RCC 7860 (cell line): Measurements from ENCODE around the gene DCAF15.

Experiments used
- DNase-seq: peaks from one replicate; pipeline ENCODE4 v3.0.0-alpha.2; 2015; ENCODE audit warnings: low spot score
- FAIRE-seq: peaks from 2 replicates; lab custom pipeline; 2012; peaks lifted over from hg19 to GRCh38; lab: Jason Lieb, UNC

Gene DCAF15

DNA sequence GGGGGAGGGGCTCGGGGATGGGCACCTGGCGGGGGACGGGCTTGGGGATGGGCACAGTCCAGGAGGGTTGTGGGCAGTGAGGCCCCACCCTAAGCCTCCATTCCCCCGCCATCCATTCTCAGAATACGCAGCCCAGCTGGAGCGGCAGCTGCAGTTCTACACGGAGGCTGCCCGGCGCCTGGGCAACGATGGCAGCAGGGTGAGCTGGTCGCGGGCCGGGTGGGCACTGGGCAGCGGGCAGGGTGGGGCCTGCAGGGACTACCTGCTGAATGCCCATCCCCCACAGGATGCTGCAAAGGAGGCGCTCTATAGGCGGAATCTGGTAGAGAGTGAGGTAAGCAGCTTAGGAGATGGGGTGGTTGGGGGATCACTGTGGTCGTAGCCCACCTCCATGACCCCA lies 22.4 kb upstream of the DCAF15 start:
- no peak for FAIRE-seq
- DNase-seq, result no peak

DNA sequence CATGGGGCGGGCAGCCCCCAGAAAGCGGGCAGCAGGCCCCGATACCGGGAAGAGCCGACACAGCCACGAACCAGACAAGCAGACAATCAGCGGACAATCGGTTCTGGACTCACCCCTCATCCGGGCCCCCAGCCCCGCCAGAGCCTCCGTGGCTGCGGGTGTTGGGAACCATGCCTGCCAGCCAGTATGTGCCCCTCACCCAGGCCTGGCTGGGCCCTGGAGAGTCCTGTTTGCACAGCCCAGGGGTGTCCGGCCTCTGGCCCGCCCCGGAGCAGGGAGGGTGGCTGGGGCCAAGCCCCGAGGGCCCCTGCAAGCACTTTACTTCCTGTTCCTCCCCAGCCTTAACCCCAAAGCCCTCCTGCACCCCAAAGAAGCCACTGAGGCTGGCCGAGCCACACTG lies 21.9 kb upstream of the DCAF15 start:
- FAIRE-seq, result no peak
- no peak for DNase-seq

DNA sequence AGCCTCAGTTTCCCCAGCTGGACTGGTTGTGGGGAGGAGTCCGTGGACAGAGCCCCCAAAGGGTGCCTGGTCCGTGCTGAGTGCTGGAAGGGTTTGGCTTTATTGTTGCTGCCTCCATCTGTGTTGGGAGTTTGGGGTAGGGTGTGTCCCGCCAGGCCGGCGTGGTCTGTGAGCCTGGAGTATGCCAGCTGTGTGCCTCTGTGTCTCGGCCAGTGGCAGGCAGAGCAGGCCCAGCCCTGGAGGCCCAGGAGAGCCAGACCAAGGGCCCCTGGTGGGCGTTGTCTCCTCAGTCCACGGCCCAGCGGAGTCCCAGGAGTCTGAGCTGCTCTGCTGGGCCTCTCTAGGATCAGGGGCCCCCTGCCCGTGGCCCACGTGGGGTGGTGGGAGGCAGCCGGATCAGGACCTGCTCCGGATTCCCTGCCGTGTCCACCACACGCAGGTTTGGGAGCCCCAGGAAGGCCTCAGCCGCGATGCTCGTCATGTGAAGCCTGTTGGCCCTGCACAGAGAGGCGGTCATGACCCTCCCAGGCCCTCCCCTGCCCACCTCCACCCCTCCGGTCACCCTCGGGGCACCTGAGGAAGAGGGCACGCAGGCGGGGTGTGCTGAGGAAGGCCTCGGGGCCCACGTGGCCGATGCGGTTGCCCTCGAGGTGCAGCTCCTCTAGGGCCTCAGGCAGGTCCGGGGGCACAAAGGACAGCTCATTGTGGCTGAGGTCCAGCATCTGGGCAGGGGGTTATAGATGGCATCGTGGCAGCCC lies 20.7 kb upstream of the DCAF15 start:
- DNase-seq (no peak), FAIRE-seq (no peak)

DNA sequence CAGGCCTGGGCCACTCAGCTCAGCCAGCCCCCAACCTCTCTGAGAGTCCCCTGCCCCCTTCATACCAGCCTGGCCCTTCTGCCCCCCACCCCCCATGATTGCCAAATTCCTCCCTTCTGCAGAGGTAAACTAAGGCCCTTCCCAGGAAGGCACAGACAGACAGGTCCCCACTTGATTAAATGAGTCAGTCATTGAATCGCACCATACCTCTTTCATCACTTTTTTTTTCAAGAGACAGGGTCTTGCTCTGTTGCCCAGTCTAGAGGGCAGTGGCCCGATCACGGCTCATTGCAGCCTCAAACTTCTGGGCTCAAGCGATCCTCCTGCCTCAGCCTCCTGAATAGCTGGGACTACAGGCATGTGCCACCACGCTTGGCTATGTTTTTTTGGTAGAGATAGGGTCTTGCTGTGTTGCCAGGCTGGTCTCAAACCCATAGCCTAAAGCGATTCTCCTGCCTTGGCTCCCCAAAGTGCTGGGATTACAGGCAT lies 20.1 kb upstream of the DCAF15 start:
- FAIRE-seq (no peak), DNase-seq (no peak)

DNA sequence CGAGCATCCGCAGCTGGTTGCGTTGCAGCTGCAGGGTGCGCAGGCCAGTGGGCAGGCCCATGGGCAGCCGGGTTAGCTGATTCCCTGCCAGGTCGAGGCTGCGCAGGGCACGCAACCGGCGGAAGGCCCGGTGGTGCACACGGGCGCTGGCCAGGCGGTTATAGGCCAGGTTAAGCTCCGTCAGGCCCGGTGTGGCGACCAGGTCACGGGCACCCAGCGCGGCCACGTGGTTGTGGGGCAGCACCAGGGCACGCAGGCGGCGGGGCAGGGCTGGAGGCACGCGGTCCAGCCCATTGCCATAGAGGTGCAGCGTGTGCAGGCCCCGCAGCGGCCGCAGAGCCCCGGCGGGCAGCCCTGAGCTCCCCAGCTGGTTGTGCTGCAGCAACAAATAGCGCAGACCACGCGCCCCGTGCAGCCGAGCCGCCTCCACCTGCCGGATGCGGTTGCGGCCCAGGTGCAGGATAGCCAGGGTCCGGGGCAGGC lies 19.4 kb upstream of the DCAF15 start:
- DNase-seq, result no peak
- FAIRE-seq, result no peak

- FAIRE-seq, result no peak
- no peak for DNase-seq
Measured at GRCh38 chr19:13934785-13935109, 17.6 kb upstream of the DCAF15 start.

DNA sequence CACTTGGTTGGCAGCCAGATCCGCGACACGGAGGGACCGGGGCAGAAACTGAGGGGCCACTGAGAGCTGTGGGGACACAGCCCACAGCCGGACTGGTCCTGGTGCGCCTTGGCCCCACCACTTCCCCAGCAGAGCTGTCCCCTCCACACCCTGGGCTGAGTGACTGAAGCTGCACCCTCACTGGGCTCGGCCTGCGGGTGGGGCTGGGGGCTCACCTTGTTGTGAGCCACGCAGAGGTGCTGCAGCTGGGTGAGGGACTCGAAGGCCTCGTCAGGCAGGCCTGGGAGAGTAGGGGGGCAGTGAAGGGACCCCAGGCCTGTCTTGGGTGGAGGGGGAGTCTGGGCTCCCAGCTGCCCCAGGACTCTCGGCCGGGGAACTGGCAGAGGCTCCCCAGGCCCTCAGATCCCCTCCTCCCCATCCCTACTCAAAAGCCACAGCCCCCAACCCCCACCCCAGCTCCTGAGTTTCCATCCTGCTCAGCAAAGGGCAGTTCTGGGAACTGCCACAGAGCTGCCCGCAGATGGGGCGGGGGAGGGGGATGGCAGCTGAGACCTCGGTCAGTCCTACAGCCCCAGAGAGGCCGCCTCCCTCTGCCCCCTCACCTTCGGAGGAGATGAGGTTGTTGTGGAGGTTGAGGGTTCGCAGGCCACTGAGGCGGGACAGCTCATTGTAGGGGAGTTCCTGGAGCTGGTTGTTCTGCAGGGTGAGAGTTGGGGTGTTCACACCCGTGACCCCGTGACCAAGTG lies 16.4 kb upstream of the DCAF15 start:
- no peak for FAIRE-seq
- DNase-seq, result no peak

- DNase-seq, result no peak
- FAIRE-seq, result no peak
Measured at GRCh38 chr19:13937479-13938300, 14.6 kb upstream of the DCAF15 start.

GRCh38 chr19:13938301-13939064 lies 13.8 kb upstream of the DCAF15 start, which contains the start of gene PODNL1:
TSS of gene PODNL1 (minus strand) at chr19:13938417. CDS start at chr19:13938181, 236 bp downstream.
- FAIRE-seq, result no peak
- DNase-seq, result no peak

GRCh38 chr19:13942023-13942684 lies 10.2 kb upstream of the DCAF15 start:
- DNase-seq (no peak), FAIRE-seq (no peak)

DNA sequence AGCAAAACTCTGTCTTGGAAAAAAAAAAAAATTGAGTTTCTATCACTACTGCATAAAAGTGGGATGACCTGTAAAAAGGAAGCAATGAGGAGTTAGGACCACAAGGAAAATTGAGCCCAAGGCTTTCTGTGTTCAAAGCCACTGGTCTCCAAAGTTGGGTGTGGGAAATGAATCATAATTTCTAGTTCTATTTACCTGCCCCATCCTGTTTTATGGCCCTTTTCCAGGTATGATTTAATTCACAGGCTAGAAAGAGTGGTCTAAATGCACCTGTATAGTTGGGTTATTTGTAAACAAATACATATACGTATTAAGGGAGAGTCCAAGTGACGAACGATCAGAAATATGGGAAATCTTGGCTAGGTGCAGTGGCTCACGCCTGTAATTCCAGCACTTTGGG lies 5.9 kb upstream of the DCAF15 start:
- FAIRE-seq, result no peak
- no peak for DNase-seq

DNA sequence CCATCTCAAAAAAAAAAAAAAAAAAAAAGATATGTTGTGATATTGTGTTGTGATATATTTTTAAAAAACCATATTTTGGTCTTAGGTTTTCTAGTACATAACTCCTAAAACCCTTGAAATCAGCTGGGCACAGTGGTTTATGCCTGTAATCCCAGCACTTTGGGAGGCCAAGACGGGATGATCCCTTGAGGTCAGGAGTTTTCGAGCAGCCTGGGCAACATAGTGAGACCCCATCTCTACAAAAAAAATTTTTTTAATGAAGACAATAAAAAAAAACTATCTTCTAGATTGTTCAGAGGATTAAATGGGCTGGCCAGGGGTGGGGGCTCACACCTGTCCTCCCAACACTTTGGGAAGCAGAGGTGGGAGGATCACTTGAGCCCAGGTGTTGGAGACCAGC lies 1.3 kb upstream of the DCAF15 start:
- DNase-seq (no peak), FAIRE-seq (no peak)

GRCh38 chr19:13951799-13952153 lies 533 bp upstream of the DCAF15 start:
- FAIRE-seq (no peak), DNase-seq (no peak)

GRCh38 chr19:13952931-13953531 lies 722 bp downstream of the DCAF15 start:
- DNase-seq (peak; percentile 34), FAIRE-seq (no peak)

GRCh38 chr19:13954185-13954584 lies 1.9 kb downstream of the DCAF15 start:
- no peak for DNase-seq
- FAIRE-seq, result no peak

- FAIRE-seq, result no peak
- DNase-seq, result no peak
Measured at GRCh38 chr19:13955662-13956364, 3.5 kb downstream of the DCAF15 start.

DNA sequence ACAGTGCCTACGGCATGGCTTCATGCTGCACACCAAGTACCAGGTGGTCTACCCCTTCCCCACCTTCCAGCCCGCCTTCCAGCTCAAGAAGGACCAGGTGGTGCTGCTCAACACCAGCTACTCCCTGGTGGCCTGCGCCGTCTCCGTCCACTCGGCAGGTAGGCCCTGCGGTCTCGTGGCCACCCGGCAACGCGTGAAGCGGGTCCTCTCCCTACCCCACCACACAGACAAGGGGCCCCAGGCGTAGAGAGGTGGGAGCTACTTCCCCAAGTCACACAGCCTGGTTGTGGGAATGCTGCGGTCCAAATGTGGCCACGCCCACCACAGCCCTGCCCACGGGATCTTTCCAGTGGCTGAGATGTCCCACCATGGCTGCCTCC lies 4.0 kb downstream of the DCAF15 start:
- DNase-seq, result no peak

DNA sequence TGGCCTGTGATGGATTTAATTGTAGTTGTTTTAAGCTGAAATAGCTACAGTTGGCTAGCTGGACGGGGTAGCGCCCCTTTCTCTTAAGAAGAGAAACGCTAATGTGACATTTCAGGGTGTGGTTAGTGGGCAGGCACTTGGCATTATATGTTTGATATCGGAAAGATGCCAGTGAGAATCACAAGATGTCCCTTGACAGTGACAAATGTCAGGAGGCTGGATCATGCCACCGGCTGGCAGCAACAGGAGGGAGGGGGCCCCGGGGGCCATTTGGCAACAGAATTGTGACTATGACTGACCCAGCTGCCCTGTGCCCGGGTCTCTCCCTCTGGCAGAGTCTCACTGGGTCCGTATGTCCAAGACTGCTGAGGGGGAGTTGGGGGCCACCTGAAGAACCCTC lies 4.7 kb downstream of the DCAF15 start:
- FAIRE-seq, result no peak

More for the DNA sequence above, 4.0 kb downstream of the DCAF15 start:
- no peak for FAIRE-seq

GRCh38 chr19:13958043-13958442 lies 5.7 kb downstream of the DCAF15 start:
- FAIRE-seq (no peak), DNase-seq (no peak)

More for the DNA sequence above, 4.7 kb downstream of the DCAF15 start:
- DNase-seq, result no peak
